HCT116 (cell line): ENCODE results near the gene HPCAL1. TPM values are rescaled to one million over a fixed set of nuclear protein-coding genes. Genes with fewer than 3 reads are reported as not detected.

Source experiments
- ATAC-seq: fragments of 200-7000 bp; cut with Tn5 transposase; 2 replicates; pipeline ENCODE4 v1.9.1; 2020; ENCODE audit warnings: mild to moderate bottlenecking, moderate library complexity
- BruUV-seq: library from RNA; stranded (reverse); fragments of 400-500 nt; replicated peaks from 2 replicates; lab custom pipeline; 2021; lab: Mats Ljungman, UMichigan
- CTCF ChIA-PET: fragments of 300-600 bp; sonication (Branson Sonifier 250); formaldehyde crosslinking; loops from one replicate; lab custom pipeline; 2021; ENCODE audit warnings: antibody characterized with exemption; lab: Charles Lee
- POLR2A ChIA-PET: fragments of 300-600, 350-600 bp; sonication (Branson Sonifier 250); formaldehyde crosslinking; loops from one replicate; lab custom pipeline; 2021; ENCODE audit warnings: antibody characterized with exemption; lab: Charles Lee
- RAD21 ChIA-PET, 2 experiments: fragments of 300-600 bp; sonication (Branson Sonifier 250); formaldehyde crosslinking; loops; one replicate each; lab custom pipeline; 2023; ENCODE audit warnings: low total read pairs in 2 of 2; ENCODE audit not compliant: uncharacterized antibody in 2 of 2, unreplicated experiment in 2 of 2, low non-redundant PET in 1 of 2; lab: Charles Lee
- DNase-seq: peaks from one replicate; pipeline ENCODE4 v3.0.0-alpha.2; 2010; ENCODE audit warnings: low read depth, low spot score
- H2AFZ ChIP-seq: fragments of 200-600 bp; shearing (Covaris generic), sonication (generic); 2 replicates; pipeline ENCODE4 v1.6.1; 2017; ENCODE audit warnings: low read depth, mixed run types, mixed read lengths, antibody characterized with exemption, low read length; ENCODE audit not compliant: poor library complexity, severe bottlenecking
- H3K27ac ChIP-seq: 2 replicates; pipeline ENCODE4 v1.5.1; 2012; ENCODE audit warnings: low read depth, low read length
- H3K27me3 ChIP-seq: fragments of 200-600 bp; sonication (generic); 2 replicates; pipeline ENCODE4 v1.6.1; 2016; ENCODE audit warnings: mixed run types, low read length, mixed read lengths; ENCODE audit not compliant: insufficient read depth
- H3K36me3 ChIP-seq, 2 experiments: fragments of 200-500 bp in 1 of 2; fragments of 200-600 bp in 1 of 2; sonication (Bioruptor generic) in 1 of 2; sonication (generic) in 1 of 2; 2 replicates each; pipeline versions ENCODE4 v1.5.1 to v1.6.1; 2014 to 2016; ENCODE audit warnings: low read length in 2 of 2, inconsistent platforms in 1 of 2, mixed read lengths in 1 of 2, mixed run types in 1 of 2; ENCODE audit not compliant: insufficient read depth in 2 of 2, control insufficient read depth in 1 of 2
- H3K4me1 ChIP-seq, 2 experiments: fragments of 200-600 bp in 1 of 2; sonication (generic) in 1 of 2; 2 replicates each; pipeline versions ENCODE4 v1.5.1 to v1.6.1; 2012 to 2017; ENCODE audit warnings: low read length in 2 of 2, inconsistent platforms in 1 of 2, mild to moderate bottlenecking in 1 of 2, mixed read lengths in 1 of 2, mixed run types in 1 of 2, moderate library complexity in 1 of 2; ENCODE audit not compliant: insufficient read depth in 2 of 2, control insufficient read depth in 1 of 2
- H3K4me2 ChIP-seq: fragments of 200-600 bp; sonication (generic); 2 replicates; pipeline ENCODE4 v1.6.1; 2017; ENCODE audit warnings: mixed run types, low read length, mixed read lengths
- H3K4me3 ChIP-seq, 2 experiments: fragments of 200-600 bp in 1 of 2; sonication (generic) in 1 of 2; replicated peaks in 1 of 2; 2 replicates each; pipeline ENCODE4 v1.5.1; 2011 to 2016; ENCODE audit warnings: low read length in 2 of 2, control low read depth in 1 of 2, low read depth in 1 of 2, mild to moderate bottlenecking in 1 of 2, mixed read lengths in 1 of 2, mixed run types in 1 of 2
- H3K79me2 ChIP-seq: fragments of 200-600 bp; sonication (generic); 2 replicates; pipeline ENCODE4 v1.6.1; 2017; ENCODE audit warnings: mild to moderate bottlenecking, mixed run types, low read length, moderate library complexity, mixed read lengths; ENCODE audit not compliant: insufficient read depth
- H3K9ac ChIP-seq: fragments of 200-600 bp; sonication (generic); 2 replicates; pipeline ENCODE4 v1.6.1; 2016; ENCODE audit warnings: low read length, mixed read lengths
- H3K9me2 ChIP-seq: fragments of 200-600 bp; sonication (generic), shearing (Covaris generic); 2 replicates; pipeline ENCODE4 v1.6.1; 2017; ENCODE audit warnings: mixed run types, mild to moderate bottlenecking, moderate library complexity; ENCODE audit not compliant: insufficient read depth
- H3K9me3 ChIP-seq, 2 experiments: fragments of 200-500 bp in 1 of 2; fragments of 200-600 bp in 1 of 2; sonication (Bioruptor generic) in 1 of 2; sonication (generic) in 1 of 2; 2 replicates each; pipeline ENCODE4 v1.6.1; 2014 to 2017; ENCODE audit warnings: low read length in 2 of 2, mixed read lengths in 2 of 2, inconsistent platforms in 1 of 2, low read depth in 1 of 2, mild to moderate bottlenecking in 1 of 2, mixed run types in 1 of 2, moderate library complexity in 1 of 2; ENCODE audit not compliant: control insufficient read depth in 1 of 2, insufficient read depth in 1 of 2
- H4K20me1 ChIP-seq: fragments of 200-600 bp; sonication (generic), shearing (Covaris generic); 2 replicates; pipeline ENCODE4 v1.6.1; 2017; ENCODE audit warnings: mixed run types, mild to moderate bottlenecking, moderate library complexity; ENCODE audit not compliant: insufficient read depth
- EZH2phosphoT487 ChIP-seq: fragments of 200-600 bp; IDR thresholded peaks from 2 replicates; pipeline ENCODE4 v1.6.1; 2018; ENCODE audit warnings: antibody characterized with exemption, borderline replicate concordance
- ZFX ChIP-seq: fragments of 450-650 bp; IDR thresholded peaks from 2 replicates; pipeline ENCODE4 v1.6.1; 2017
- intact Hi-C: fragments of 100-400 bp; cut with micrococcal nuclease; formaldehyde crosslinking; loops from 2 replicates; pipeline ENCODE4 v1.10.0; 2022
- total RNA-seq: library from RNA; stranded (reverse); gene quantifications from one replicate; pipeline ENCODE4 v1.2.1, GENCODE V29; 2021; ENCODE audit not compliant: unreplicated experiment

The HPCAL1 gene
- total RNA-seq, 1 experiment from 2014 or later, result 111 TPM

- Histone ChIP-seq H3K4me3 (no peak overlapping the region), H3K9me3 (no peaks in the 10 kb centered on the region), H3K79me2 (peaks cover 67% of the 10 kb centered on the region; the same call in 1 of the 2 replicates), H4K20me1 (no peaks in the 10 kb centered on the region), H3K27ac (no peak overlapping the region), H3K9ac (no peak overlapping the region), H3K36me3 (no peaks in the 10 kb centered on the region), H3K4me1 (peaks cover 0 to 7% of the 10 kb centered on the region in 2 experiments; a peak in 1 of 4 replicates), H3K27me3 (no peaks in the 10 kb centered on the region), H2AFZ (no peak overlapping the region), H3K9me2 (no peaks in the 10 kb centered on the region), H3K4me2 (no peak overlapping the region)
- DNase-seq, result no peak
- intact Hi-C loops, result no loop called here
- ChIA-PET CTCF (no interaction called here), RAD21 (no interaction called here), POLR2A (no interaction called here)
- 0 out of 2 replicates have a peak, but pooled peaks have one; percentile 22 for ATAC-seq
- BruUV-seq, result no TSS peak
- TF ChIP-seq EZH2phosphoT487, result no peak
These were observed 60.3 kb downstream of the HPCAL1 start for GRCh38 chr2:10362898-10363454.

- H3K4me3 ChIP-seq, result no peak overlapping the region
- TF ChIP-seq ZFX, result no peak
- H3K9ac ChIP-seq, result no peak overlapping the region
- DNase-seq, result no peak
- no TSS peak for BruUV-seq
- H3K4me2 ChIP-seq, result no peak overlapping the region
- H4K20me1 ChIP-seq, result no peaks in the 10 kb centered on the region
- peaks cover 0 to 7% of the 10 kb centered on the region in 2 experiments; a peak in 1 of 4 replicates for H3K4me1 ChIP-seq
- intact Hi-C loops, result no loop called here
- POLR2A ChIA-PET, result no interaction called here
- no peaks in the 10 kb centered on the region for H3K27me3 ChIP-seq
- ATAC-seq, result no peak
- H3K9me2 ChIP-seq, result no peaks in the 10 kb centered on the region
- H3K27ac ChIP-seq, result no peak overlapping the region
- H3K79me2 ChIP-seq, result peaks cover 67% of the 10 kb centered on the region; the same call in 1 of the 2 replicates
- H2AFZ ChIP-seq, result no peak overlapping the region
- H3K36me3 ChIP-seq, result no peaks in the 10 kb centered on the region
- RAD21 ChIA-PET, result no interaction called here
- CTCF ChIA-PET, result interaction anchor here (0.6 kb wide), 1 partner anchor 62 kb away, joined by 4 read pairs; no protein-coding TSS in a partner anchor
- no peaks in the 10 kb centered on the region for H3K9me3 ChIP-seq
These were observed 61.3 kb downstream of the HPCAL1 start for GRCh38 chr2:10363861-10364610.
